GM12891 (cell line): ENCODE measurements around the gene TOB1.

ENCODE experiments used
- POLR2A ChIP-seq: IDR thresholded peaks from 2 replicates; pipeline ENCODE4 v1.6.1; 2011; ENCODE audit warnings: low read depth, low read length, control low read depth
- POLR2AphosphoS5 ChIP-seq: IDR thresholded peaks from 2 replicates; pipeline ENCODE4 v1.6.1; 2011; ENCODE audit warnings: low read depth, low read length, control low read depth
- TAF1 ChIP-seq: IDR thresholded peaks from 2 replicates; pipeline ENCODE4 v1.6.1; 2011; ENCODE audit warnings: low read depth, low read length, control low read depth

GRCh38 chr17:50872710-50873424 is 6.7 kb upstream of the TOB1 start:
- TF ChIP-seq POLR2AphosphoS5 (no peak), TAF1 (no peak), POLR2A (no peak)
